GM19438 (cell line): ENCODE data around the gene RASGRP1.

Experiments used
- ATAC-seq: cut with Tn5 transposase; IDR thresholded peaks from one replicate; pipeline ENCODE4 v1.9.1; 2021; ENCODE audit warnings: low read depth; ENCODE audit not compliant: unreplicated experiment

Gene RASGRP1

DNA sequence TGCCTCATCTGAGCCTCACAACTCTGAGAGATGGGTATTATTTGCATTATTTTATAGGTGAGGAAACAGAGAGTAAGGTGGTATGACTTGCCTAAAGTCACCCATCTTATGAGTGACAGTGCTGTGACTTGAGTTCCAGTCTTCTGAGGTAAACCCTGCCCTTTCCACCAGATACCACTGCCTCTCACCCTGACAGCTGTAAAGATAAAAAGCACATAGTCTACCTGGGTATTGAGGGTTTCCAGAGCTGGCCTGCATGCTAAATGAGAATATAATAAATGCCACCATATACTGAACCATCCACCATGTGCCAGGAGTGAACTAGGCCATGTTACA, 25.6 kb downstream of the RASGRP1 start:
- no peak for ATAC-seq

DNA sequence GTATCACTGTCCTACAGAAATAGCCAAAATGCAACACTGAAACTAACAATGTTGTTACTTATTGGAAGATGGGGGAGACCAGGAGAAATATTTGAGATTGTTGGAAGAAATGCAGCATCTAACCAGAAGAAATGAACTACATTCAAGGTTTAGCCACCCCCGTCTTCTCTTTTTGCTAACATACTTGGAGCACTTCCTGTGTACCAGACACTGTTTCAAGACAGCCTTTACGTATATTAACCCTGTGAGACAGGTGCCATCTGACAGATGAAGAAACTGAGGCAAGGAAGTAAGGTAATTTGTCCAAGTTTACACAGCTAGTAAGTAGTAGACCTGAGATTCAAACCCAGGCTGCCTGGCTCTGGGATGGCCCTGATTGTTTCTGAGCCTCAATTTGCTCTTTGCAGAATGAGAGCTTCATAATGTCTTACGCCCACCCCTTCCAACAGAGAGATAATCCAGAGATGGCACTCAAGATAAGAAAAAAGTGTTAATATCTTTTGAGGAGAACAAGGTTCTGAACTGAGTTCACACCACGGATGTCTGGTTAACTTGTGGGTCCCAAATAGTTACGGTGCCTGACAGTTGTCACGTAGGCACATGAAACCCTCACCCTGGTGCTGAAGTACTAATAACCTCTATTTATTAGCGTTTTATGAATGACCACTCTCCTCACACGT, 26.1 kb downstream of the RASGRP1 start:
- no peak for ATAC-seq

DNA sequence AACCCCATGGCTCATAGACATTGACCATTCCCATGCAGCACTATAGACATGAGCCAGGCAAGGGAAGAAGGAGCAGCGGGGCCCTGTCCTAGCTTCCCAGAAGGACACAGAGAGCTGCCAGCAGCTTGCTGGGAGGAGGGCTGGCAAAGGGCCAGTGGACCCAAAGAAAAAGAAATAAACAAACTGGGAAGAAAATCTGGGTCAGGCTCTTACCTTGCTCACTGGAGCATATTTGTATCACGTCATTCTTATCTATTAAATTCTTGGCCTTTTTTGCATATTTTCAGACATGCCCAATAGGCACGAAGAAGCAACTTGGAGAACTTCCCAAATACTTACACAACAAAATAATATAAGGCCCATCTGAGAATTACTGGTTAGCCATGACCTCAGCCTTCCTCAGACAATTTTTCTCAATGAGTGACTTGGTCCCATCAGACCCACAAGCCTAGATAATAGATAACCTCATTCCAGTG, 28.4 kb downstream of the RASGRP1 start:
- no peak for ATAC-seq

DNA sequence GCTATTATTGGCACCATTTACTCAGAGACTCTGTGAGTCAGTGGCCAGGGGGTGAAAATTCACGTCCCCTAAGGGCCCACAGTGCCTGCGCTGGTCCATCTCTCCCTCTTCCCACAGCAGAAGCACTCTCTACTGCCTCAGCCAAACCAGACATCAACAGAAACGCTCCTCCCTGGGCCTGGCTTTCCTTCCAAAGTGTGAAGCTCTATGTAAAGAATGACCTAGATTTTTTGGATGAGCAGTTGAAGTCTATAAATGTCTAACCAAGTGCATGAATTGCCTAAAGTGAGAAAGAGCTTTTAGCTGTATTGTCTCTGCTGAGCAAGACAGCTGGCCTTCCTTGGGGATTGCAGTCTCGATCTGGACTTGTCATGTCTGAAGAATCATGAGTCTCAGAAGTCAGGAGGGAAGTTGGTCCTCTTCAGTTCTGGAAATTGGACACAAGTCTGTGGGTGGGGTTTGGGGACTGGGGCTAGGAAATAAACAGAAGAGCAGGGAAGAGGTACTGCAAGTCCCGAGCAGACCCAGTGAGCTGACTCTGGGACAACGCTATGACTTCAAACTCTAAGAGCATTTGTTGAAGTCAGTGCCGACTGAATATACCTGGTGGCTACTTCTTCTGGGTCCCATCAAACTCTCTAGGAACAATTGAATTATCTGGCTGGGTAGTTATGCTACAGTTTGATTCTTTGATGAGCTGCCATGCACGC, 29.0 kb downstream of the RASGRP1 start:
- no peak for ATAC-seq

DNA sequence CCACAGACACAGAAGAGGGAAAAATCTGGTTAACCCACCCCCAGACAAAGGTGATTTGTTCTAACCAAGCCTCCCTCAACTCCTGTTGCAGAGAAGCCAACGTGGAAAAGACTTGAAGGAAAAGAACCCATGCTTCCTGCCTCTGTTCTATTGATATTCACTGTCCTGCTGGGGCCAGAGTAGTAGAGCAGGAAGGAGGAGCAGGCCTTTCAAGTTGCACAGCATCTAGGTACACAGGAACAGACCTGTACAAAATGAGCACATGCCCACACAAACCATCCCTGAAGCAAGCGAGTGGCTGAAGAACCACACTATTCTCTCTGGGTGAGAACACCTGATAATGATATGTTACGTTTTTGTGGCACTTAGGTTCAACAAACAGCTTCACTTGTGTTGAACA, 29.9 kb downstream of the RASGRP1 start:
- no peak for ATAC-seq

DNA sequence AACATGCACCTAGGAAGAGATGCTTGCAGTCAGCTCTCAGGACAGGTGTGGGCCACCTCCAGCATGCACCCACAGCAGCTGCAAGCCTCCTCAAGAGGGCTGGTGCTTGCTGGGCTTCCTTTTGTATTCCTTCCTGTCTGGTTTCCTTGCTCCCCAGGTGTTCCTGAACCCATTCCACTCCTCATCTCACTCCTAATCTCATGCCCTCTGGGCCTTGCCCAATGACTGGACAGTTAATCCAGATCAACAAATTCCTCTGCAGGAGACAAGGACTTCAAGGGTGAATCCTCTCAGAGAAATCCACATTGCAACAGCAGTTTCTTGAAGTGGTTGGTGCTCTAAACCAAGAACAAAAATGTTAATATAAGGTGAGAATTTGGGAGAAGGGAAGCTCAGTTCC, 30.7 kb downstream of the RASGRP1 start:
- ATAC-seq = no peak

DNA sequence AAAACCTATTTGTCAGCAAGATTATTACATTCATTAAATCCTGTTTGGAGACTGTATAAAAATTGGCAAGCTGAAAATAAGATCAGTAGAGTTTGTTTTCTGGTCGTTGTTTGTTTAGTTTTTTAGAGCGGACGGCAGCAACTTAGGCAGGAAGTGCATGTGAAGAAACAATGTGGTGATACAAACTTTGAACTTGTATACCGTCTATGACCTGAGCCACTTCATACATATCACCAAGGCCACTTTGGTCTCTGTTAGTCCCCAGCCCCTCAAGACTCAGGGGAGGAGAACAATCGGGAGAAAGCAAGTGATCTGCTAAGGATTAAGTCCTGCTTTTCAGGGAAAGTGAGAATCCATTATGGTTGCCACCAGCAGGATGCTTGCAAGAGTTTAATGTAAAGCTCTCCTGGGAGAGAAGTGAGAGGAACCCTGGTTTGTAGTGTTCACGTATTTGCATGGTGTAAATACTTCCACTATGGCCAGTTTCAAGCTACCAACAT, 31.1 kb downstream of the RASGRP1 start:
- ATAC-seq = no peak

DNA sequence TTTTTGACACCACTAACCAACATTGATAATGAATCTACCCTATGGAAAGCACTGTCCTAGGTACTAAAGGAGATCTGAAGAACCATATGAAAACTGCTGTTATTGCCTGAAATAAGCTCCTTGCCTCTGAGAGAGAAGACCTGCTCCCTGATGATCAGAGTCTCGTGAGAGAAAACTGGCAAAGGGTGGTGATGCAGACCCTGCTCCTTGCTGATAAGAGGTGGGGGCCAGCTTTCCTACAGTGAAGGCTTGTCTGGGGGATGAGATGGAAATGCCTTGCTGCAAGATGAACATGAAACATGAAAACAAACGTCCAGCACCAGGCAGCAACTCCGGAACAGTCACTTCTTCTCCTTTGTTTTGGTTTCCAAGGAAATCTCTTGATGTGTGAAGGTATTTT, 31.9 kb downstream of the RASGRP1 start:
- ATAC-seq = no peak

DNA sequence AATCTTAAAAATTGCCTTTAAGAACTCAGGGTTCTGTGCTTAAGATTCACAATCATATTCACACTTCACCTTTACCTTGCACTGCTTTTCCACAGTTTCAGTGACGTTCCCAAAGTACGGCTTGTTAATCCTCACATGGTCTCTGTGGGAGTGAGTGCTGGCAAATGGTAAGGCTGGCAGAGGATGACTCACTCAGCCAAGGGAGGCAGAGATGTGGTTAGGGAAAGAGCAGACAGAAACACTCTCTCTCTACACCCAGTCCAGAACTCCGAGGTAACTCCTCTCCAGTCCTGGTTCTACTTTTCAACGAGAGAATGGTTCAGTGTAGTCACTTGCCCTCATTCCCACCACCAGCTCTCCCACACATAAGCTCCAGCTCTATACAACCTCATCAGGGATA, 33.1 kb downstream of the RASGRP1 start:
- ATAC-seq = no peak

DNA sequence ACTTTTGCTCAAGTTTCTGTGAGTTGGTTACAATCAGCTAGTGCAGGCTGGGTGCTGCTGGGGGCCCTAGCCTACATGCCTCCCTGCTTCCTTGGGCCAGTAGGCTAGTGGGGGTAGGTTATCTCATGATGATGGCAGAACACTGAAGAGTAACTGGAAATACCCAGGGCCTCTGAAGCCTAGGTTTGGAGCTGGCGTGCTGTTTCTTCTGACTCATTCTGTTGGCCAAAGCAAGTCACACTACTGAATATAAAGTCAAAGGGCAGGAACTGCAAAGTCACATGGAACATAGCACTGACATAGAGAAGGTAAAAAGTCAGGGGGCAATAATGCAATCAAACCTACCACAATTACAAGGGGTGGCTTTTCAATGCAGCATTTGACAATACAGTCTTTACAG, 34.5 kb downstream of the RASGRP1 start:
- ATAC-seq = no peak

DNA sequence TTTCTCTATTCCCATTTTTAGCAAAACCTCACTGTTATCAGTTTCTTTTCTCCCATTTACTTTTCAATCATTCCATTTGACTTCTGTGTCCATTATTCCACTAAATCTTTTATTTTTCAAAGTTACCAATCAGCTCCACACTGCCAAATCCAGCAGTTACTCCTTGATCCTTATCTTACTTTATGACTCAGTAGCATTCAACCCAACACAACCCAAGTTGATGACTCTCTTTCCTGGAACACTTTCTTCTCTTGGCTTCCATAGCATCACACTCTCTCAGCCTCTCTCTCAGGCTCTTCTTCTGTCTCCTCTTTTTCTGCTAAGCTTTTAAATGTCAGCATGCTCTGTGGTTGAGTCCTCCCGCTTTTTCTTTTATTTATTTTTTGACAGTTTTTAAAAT, 36.3 kb downstream of the RASGRP1 start:
- ATAC-seq = no peak

DNA sequence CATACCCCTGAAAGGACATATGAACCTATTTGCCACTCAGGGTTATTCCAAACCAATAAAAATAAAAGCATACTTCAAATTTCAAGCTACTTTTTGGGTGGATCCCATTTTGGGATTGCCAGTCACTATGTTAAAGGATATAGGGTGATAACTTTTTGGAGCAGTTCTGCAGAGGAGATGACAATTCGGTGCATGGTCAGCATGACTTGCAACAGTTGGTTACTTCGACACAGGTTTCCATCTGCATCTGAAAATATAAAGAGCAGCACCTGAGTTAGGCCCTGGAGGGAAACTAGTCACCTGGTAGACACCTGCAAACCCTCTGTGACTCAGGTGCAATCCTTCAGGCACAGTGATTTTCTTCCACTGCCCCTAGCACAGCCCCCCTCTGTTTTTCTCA, 38.5 kb downstream of the RASGRP1 start:
- ATAC-seq = no peak

DNA sequence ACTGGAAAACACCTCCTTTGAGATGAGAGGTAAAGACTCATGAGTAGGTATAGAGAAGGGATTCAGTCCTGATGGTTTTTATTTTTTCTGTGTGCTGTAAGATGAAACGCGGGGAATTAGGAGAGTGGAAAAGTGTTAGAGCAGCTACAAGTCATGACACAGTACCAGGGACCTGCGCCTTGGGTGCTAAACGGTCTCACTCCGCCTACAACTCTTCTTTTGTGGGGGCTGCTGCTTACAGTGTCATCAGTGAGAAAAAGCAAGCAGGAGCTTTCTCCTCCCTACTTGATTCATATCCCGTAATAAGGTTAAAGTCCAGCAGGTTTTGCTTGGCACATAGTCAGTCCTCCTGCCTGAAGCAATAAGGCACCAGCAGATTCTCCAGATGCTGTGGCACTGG, 39.1 kb downstream of the RASGRP1 start:
- no peak for ATAC-seq

DNA sequence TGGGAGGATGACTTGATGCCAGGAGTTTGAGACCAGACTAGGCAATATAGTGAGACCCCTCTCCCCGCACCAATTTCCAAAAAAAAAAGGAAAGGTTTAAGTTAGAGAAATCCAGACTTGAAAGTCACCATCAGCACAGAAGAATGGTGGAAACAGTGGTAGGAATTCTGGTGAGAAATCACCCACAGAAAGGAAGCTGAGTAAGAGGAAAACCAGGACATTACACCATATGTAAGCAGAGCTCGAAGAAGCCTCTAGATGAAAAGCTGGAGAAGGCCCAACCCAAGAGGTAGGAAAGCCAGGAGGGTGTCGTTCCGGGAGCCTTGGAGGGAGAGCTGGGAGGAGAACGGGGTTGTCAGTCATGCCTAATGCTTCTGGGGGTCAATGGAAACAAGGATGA, 40.5 kb downstream of the RASGRP1 start:
- no peak for ATAC-seq

DNA sequence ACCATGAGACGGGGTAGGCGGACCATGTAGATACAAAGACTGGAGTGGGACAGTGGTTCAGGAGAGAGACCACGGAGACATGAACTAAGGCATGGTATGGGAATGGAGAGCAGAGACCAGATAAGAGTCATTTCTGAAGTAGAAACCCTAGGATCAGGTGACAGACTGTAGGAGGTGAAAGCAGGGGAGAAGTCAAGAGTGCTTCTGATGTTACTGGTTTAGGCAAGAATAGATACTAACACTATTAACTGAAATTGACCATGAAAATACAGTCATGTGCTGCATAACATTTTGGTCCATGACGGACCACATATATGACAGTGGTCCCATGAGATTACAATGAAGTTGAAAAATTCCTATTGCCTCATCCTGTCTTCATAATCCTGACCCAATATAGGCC, 41.7 kb downstream of the RASGRP1 start:
- ATAC-seq = no peak

DNA sequence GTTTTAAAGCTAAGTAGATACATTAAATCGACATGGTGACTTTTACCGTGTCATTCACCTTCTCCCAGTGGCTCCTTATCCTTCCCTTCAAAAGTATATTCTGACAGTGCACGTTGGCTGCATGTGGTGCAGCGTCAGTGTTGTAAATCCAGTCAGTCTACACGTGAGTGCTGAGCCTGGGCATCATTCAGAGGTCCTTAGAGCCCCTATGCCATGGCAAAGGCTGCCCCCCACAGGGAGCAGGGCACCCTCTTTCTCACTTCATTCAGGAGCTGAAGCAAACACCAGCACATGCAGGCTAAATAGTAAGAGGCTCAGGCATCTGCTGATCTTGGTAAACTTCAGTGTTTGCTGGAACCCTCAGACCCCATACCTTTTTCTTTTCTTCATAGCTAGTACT, 43.3 kb downstream of the RASGRP1 start:
- ATAC-seq = no peak

DNA sequence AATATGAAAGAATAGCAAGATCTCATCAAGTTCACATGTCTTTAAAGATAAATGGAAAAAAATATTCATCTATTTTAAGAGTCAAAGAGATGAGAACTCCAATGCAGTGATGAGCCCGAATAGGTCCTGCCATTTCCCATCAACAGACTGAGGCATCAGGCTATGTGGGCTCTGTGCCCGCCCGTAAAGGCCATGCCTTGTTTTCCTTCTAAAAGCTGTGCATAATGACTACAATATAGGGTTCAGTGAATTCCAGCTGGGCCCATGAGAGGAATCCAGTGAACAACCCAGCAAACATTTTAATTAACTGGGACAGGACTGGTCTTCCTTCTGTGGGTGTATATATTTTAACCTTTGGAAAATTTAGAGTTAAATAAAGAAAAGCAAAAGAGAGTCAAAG, 44.6 kb downstream of the RASGRP1 start:
- ATAC-seq = no peak

DNA sequence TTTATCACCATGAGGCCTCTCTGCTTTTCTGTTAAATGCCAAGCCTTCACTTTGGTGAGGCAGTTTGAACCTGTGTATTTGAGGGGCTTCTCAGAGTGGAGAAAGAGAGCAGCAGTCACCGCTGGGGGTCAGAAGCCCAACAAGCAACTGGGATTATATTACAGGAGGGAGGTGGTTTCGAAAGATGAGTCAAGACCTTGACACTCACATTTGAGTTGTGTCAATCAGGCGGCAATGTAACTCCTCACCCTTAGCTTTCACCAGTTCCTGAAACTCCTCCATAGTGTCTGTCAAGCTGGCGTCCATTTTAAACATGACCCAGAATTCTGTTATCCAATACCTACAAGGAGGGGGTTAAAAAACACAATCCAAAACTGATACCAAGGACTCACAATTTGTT, 46.5 kb downstream of the RASGRP1 start:
- ATAC-seq = no peak

DNA sequence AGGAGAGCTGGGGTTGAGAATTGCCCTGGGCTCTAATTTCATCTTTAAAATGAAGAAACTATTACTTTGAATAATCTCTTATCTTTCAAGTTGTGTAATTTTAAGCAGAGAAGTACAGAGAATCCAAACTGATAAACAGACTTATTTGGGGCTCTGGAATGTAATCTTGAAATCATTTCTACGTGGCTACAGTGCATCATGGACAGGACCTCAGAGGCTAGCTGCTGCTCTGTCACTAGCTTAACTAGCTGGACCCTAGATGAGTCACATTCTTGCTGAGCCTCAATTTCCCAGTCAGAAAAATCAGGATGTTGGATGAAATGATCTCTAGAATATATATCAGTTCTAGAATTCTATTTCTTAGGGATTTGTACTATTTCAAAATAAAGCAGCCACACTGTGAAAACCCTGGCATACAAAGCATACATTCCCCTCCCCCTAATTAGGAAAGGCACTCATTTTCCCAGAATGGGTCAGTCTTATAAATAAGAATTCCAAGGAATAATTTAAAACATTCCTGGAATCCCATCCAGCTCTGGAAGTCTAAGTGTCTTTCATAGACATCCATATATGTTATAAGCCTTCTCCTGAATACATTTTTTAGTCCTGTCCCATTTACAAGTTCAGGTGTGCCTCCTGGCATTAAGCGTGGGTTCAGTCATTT, 47.2 kb downstream of the RASGRP1 start:
- no peak for ATAC-seq

DNA sequence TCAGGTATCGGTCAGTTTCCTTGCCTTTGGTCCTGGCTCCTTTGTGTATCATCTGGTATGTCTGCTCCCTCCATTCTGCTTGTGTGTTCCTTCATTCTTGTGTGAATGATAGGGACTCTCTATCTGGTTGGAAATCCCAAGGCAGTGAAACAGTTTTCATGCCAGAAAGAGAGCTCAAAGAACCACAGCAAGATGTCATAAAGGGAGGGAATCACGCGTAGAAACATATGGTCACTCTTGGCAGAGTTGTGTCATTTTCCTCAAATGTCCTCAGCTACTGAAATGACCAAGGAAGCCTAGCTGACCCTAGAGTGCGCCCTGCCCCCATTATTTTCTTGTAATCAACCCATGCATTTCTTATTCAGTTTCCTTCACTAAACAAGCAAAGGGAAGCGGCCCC, 48.0 kb downstream of the RASGRP1 start:
- ATAC-seq = no peak

DNA sequence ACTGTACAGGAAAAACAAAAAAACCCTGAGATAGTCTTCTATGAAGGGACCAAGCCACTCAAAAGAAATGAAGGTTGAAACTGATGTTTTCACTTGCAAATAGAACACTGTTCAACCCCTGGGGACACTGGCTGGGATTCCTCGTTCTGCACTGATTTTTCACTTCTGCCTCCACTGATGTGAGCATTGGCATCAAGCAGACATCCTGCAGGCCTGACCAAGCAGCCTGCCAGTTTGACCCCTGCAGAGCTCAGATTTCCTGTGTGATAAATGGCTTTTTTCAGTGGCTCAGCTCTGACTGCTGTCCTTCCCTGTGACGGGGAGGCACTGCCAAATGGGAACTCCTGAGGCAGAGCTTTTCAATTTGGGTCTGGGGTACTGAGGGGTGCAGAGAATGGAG, 50.0 kb downstream of the RASGRP1 start:
- ATAC-seq = peak; percentile 69

DNA sequence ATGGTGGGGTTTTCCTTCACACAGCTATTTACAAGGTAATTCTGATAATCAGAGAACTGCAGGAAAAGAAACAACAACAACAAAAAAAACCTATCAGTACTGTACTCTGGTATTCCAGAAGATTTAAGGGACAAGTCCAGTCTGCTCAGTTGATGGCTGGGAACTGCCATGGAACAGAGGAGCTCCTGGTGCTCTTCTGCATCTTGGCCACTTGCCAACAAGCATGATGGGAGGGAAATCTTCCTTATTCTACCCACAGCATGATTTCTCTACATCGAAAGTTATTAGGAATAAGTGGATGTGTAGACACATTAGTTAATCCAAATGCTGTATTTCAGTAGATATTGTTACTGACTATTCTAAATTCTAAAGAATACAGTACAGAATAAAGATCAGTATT, 51.7 kb downstream of the RASGRP1 start:
- ATAC-seq = no peak
